Prostate gland (tissue), 2 donors: ENCODE measurements around the gene TMEM134.

Experiments used
- CTCF ChIP-seq, 4 experiments: fragments of 200-600 bp in 2 of 4; fragments of 450-650 bp in 2 of 4; sonication (generic) in 2 of 4; IDR thresholded peaks; 1 replicate in 3 of 4; 2 replicates in 1 of 4; pipeline ENCODE4 v1.5.1; 2016 to 2019; ENCODE audit warnings: antibody characterized with exemption in 4 of 4, mild to moderate bottlenecking in 2 of 4, moderate library complexity in 2 of 4
- POLR2A ChIP-seq: fragments of 450-650 bp; IDR thresholded peaks from one replicate; pipeline ENCODE4 v1.6.1; 2016; ENCODE audit warnings: antibody characterized with exemption, mild to moderate bottlenecking
- POLR2AphosphoS5 ChIP-seq: sonication (generic); formaldehyde crosslinking; IDR thresholded peaks from one replicate; pipeline ENCODE4 v1.6.1; 2017; ENCODE audit warnings: antibody characterized with exemption

GRCh38 chr11:67423466-67423865 lies 45.6 kb downstream of the TMEM134 start:
- no peak for TF ChIP-seq CTCF (IDR thresholded peaks at IDR 0.05)
- no peak for TF ChIP-seq POLR2A
- no peak for TF ChIP-seq POLR2AphosphoS5
